SK-N-SH treated with all-trans-retinoic acid at 6 μM for 48 hours (cell line): ENCODE results near the gene CDH1.

Experiments
- ATAC-seq: fragments of 200-7000 bp; cut with Tn5 transposase; 3 replicates; pipeline ENCODE4 v1.9.1; 2020; ENCODE audit warnings: mild to moderate bottlenecking, moderate library complexity
- ARNTL ChIP-seq: fragments of 450-650 bp; formaldehyde crosslinking; IDR thresholded peaks from 2 replicates; pipeline ENCODE4 v1.5.0; 2020; ENCODE audit warnings: low read depth, mild to moderate bottlenecking, moderate library complexity, borderline replicate concordance
- BACH2 ChIP-seq: fragments of 250-450 bp; sonication (Bioruptor Pico); IDR thresholded peaks from 2 replicates; pipeline ENCODE4 v1.9.0; 2021; ENCODE audit warnings: mild to moderate bottlenecking, borderline replicate concordance
- CREB5 ChIP-seq: fragments of 250-450 bp; sonication (Bioruptor Pico); IDR thresholded peaks from 2 replicates; pipeline ENCODE4 v1.5.1; 2020; ENCODE audit warnings: low read depth, mild to moderate bottlenecking, moderate library complexity
- CSDC2 ChIP-seq: fragments of 250-450 bp; sonication (Bioruptor Pico); IDR thresholded peaks from 2 replicates; pipeline ENCODE4 v1.5.0; 2020; ENCODE audit warnings: mild to moderate bottlenecking, moderate library complexity
- CSRNP3 ChIP-seq: fragments of 250-450 bp; sonication (Bioruptor Pico); IDR thresholded peaks from 2 replicates; pipeline ENCODE4 v1.5.1; 2021; ENCODE audit warnings: mild to moderate bottlenecking, moderate library complexity
- ESRRG ChIP-seq: fragments of 250-450 bp; sonication (Bioruptor Pico); IDR thresholded peaks from 2 replicates; pipeline ENCODE4 v1.6.1; 2021; ENCODE audit warnings: mild to moderate bottlenecking
- ISL1 ChIP-seq: fragments of 250-450 bp; sonication (Bioruptor Pico); IDR thresholded peaks from 2 replicates; pipeline ENCODE4 v2.1.2; 2022; ENCODE audit warnings: mild to moderate bottlenecking, moderate library complexity
- OSR1 ChIP-seq: fragments of 250-450 bp; sonication (Bioruptor Pico); IDR thresholded peaks from 2 replicates; pipeline ENCODE4 v1.8.0; 2022; ENCODE audit warnings: moderate library complexity, mild to moderate bottlenecking, inconsistent platforms
- PATZ1 ChIP-seq: fragments of 250-450 bp; sonication (Bioruptor Pico); IDR thresholded peaks from 2 replicates; pipeline ENCODE4 v1.8.0; 2020; ENCODE audit warnings: mild to moderate bottlenecking, moderate library complexity, borderline replicate concordance
- POU6F1 ChIP-seq: fragments of 250-450 bp; sonication (Bioruptor Pico); IDR thresholded peaks from 2 replicates; pipeline ENCODE4 v1.8.0; 2021; ENCODE audit warnings: low read depth, mild to moderate bottlenecking, moderate library complexity, borderline replicate concordance
- PPARA ChIP-seq: fragments of 250-450 bp; sonication (Bioruptor Pico); IDR thresholded peaks from 2 replicates; pipeline ENCODE4 v1.5.0; 2020; ENCODE audit warnings: mild to moderate bottlenecking, borderline replicate concordance
- RARB ChIP-seq: fragments of 250-450 bp; sonication (Bioruptor Pico); IDR thresholded peaks from 2 replicates; pipeline ENCODE4 v1.8.0; 2021; ENCODE audit warnings: mild to moderate bottlenecking, moderate library complexity
- TCF4 ChIP-seq: fragments of 250-450 bp; sonication (Bioruptor Pico); IDR thresholded peaks from 2 replicates; pipeline ENCODE4 v1.8.0; 2021; ENCODE audit warnings: mild to moderate bottlenecking, moderate library complexity, borderline replicate concordance
- TOX ChIP-seq: fragments of 250-450 bp; sonication (Bioruptor Pico); IDR thresholded peaks from 2 replicates; pipeline ENCODE4 v1.8.0; 2021; ENCODE audit warnings: mild to moderate bottlenecking, moderate library complexity, borderline replicate concordance
- TSHZ2 ChIP-seq: fragments of 250-450 bp; sonication (Bioruptor Pico); IDR thresholded peaks from 2 replicates; pipeline ENCODE4 v1.5.0; 2020; ENCODE audit warnings: mild to moderate bottlenecking, moderate library complexity
- ZC3H10 ChIP-seq: fragments of 250-450 bp; sonication (Bioruptor Pico); IDR thresholded peaks from 2 replicates; pipeline ENCODE4 v1.5.1; 2021; ENCODE audit warnings: mild to moderate bottlenecking, moderate library complexity
- ZFP3 ChIP-seq: fragments of 250-450 bp; sonication (Bioruptor Pico); IDR thresholded peaks from 2 replicates; pipeline ENCODE4 v1.5.0; 2020; ENCODE audit warnings: mild to moderate bottlenecking, moderate library complexity
- ZFP30 ChIP-seq: fragments of 450-650 bp; formaldehyde crosslinking; IDR thresholded peaks from 2 replicates; pipeline ENCODE4 v1.5.0; 2022; ENCODE audit warnings: mild to moderate bottlenecking, moderate library complexity
- ZNF565 ChIP-seq: fragments of 450-650 bp; formaldehyde crosslinking; conservative IDR thresholded peaks from 2 replicates; pipeline ENCODE4 v1.5.0; 2020; ENCODE audit warnings: low read depth, mild to moderate bottlenecking, moderate library complexity
- ZNF70 ChIP-seq: fragments of 450-650 bp; formaldehyde crosslinking; IDR thresholded peaks from 2 replicates; pipeline ENCODE4 v1.5.0; 2020; ENCODE audit warnings: mild to moderate bottlenecking, moderate library complexity
- ZNF8 ChIP-seq: fragments of 450-650 bp; formaldehyde crosslinking; IDR thresholded peaks from 2 replicates; pipeline ENCODE4 v1.5.0; 2020; ENCODE audit warnings: mild to moderate bottlenecking, moderate library complexity

CDH1 gene

GRCh38 chr16:68722119-68723024, 14.7 kb upstream of the CDH1 start:
- no peak for ATAC-seq
- TF ChIP-seq PATZ1 (CRISPR knock-in tag) (no peak), POU6F1 (CRISPR knock-in tag) (no peak), PPARA (CRISPR knock-in tag) (no peak), RARB (CRISPR knock-in tag) (no peak), ESRRG (no peak), TCF4 (CRISPR knock-in tag) (no peak), ZFP30 (no peak), OSR1 (CRISPR knock-in tag) (no peak), BACH2 (no peak)

GRCh38 chr16:68724797-68725196, 12.3 kb upstream of the CDH1 start:
- TF ChIP-seq PATZ1 (CRISPR knock-in tag): no peak
- TF ChIP-seq POU6F1 (CRISPR knock-in tag): no peak
- TF ChIP-seq ISL1 (CRISPR knock-in tag): no peak
- no peak for TF ChIP-seq ZFP3 (CRISPR knock-in tag)
- TF ChIP-seq ZFP30: no peak
- no peak for TF ChIP-seq PPARA (CRISPR knock-in tag)
- TF ChIP-seq CREB5 (CRISPR knock-in tag): no peak
- TF ChIP-seq ZC3H10 (CRISPR knock-in tag): no peak
- no peak for TF ChIP-seq CSRNP3 (CRISPR knock-in tag)
- no peak for TF ChIP-seq TCF4 (CRISPR knock-in tag)
- no peak for TF ChIP-seq TOX (CRISPR knock-in tag)
- no peak for TF ChIP-seq CSDC2 (CRISPR knock-in tag)
- TF ChIP-seq ZNF70: no peak
- TF ChIP-seq ZNF565: no peak
- TF ChIP-seq ZNF8 (CRISPR knock-in tag): no peak
- no peak for TF ChIP-seq BACH2
- no peak for TF ChIP-seq OSR1 (CRISPR knock-in tag)
- no peak for ATAC-seq

- no peak for ATAC-seq
- TF ChIP-seq POU6F1 (CRISPR knock-in tag): no peak
- TF ChIP-seq TSHZ2 (CRISPR knock-in tag): no peak
- TF ChIP-seq RARB (CRISPR knock-in tag): no peak
- TF ChIP-seq BACH2: no peak
- no peak for TF ChIP-seq ZNF565
- no peak for TF ChIP-seq ARNTL (CRISPR knock-in tag)
Observed at GRCh38 chr16:68728523-68728922, 8.6 kb upstream of the CDH1 start.
